ENCODE data around the gene LGALS9.
"Not testable (repeated sequence)": the region's sequence is repeated elsewhere in the genome, so short reads cannot be mapped to it uniquely, and the experiment has no call there.

LGALS9 gene

GRCh38 chr17:27655525-27656111, 24.6 kb downstream of the LGALS9 start:
- not testable (repeated sequence) for DNase-seq

GRCh38 chr17:27656620-27657019, 25.6 kb downstream of the LGALS9 start:
- not testable (repeated sequence) for DNase-seq

GRCh38 chr17:27657620-27658019, 26.6 kb downstream of the LGALS9 start:
- no peak for DNase-seq

GRCh38 chr17:27659683-27660082, 28.7 kb downstream of the LGALS9 start:
- no peak for DNase-seq

- no peak for DNase-seq
Measured at GRCh38 chr17:27660436-27660835, 29.4 kb downstream of the LGALS9 start.

GRCh38 chr17:27663936-27664605, 33.1 kb downstream of the LGALS9 start:
- DNase-seq = no peak

- no peak for DNase-seq
Measured at GRCh38 chr17:27664606-27664965, 33.6 kb downstream of the LGALS9 start.

GRCh38 chr17:27665549-27665948, 34.6 kb downstream of the LGALS9 start:
- no peak for DNase-seq

GRCh38 chr17:27666270-27666669, 35.3 kb downstream of the LGALS9 start:
- DNase-seq = not testable (repeated sequence)

GRCh38 chr17:27666831-27667560, 36.0 kb downstream of the LGALS9 start:
- DNase-seq = no peak

- no peak for DNase-seq
Measured at GRCh38 chr17:27667656-27668487, 36.9 kb downstream of the LGALS9 start.

GRCh38 chr17:27668488-27668823, 37.5 kb downstream of the LGALS9 start:
- no peak for DNase-seq

- no peak for DNase-seq
Measured at GRCh38 chr17:27669136-27669535, 38.1 kb downstream of the LGALS9 start.

GRCh38 chr17:27669850-27670249, 38.9 kb downstream of the LGALS9 start:
- no peak for DNase-seq

GRCh38 chr17:27670791-27671590, 40.0 kb downstream of the LGALS9 start:
- DNase-seq = no peak

- DNase-seq = no peak
Measured at GRCh38 chr17:27671591-27671910, 40.6 kb downstream of the LGALS9 start.

GRCh38 chr17:27671977-27672480, 41.0 kb downstream of the LGALS9 start:
- DNase-seq = not testable (repeated sequence)

- DNase-seq = no peak
Measured at GRCh38 chr17:27674335-27674734, 43.3 kb downstream of the LGALS9 start.

GRCh38 chr17:27677191-27677590, 46.2 kb downstream of the LGALS9 start:
- DNase-seq = no peak

GRCh38 chr17:27686322-27686721, 55.3 kb downstream of the LGALS9 start:
- not testable (repeated sequence) for DNase-seq

- no peak for DNase-seq
Measured at GRCh38 chr17:27690882-27691281, 59.9 kb downstream of the LGALS9 start.

- not testable (repeated sequence) for DNase-seq
Measured at GRCh38 chr17:27695254-27695814, 64.3 kb downstream of the LGALS9 start.

All from effector CD8-positive, alpha-beta T cell (primary cell).